Activated T-helper 2 cell treated with anti-CD3 and anti-CD28 coated beads, Interferon-gamma antibody, Interleukin-2, Interleukin-4, amounts not matched to agents 10 μg/mL and 5 μg/mL and 100 μg/mL, durations not matched to agents 14 hours and 24 hours and 36 hours (primary cell): ENCODE measurements around the gene ATP6V1G1. TPM values are rescaled to one million over a fixed set of nuclear protein-coding genes. Genes with fewer than 3 reads are reported as not detected.

Experiments
- DNase-seq: peaks from one replicate; pipeline ENCODE4 v3.0.0; 2021; ENCODE audit warnings: low spot score
- H3K27ac Mint-ChIP-seq: one replicate; pipeline ENCODE4 v1.8.0; 2021; ENCODE audit warnings: mixed read lengths
- H3K27me3 Mint-ChIP-seq: one replicate; pipeline ENCODE4 v1.8.0; 2021; ENCODE audit warnings: low read depth, mixed read lengths
- H3K36me3 Mint-ChIP-seq: one replicate; pipeline ENCODE4 v1.8.0; 2021; ENCODE audit warnings: low read depth, mixed read lengths
- H3K4me1 Mint-ChIP-seq: one replicate; pipeline ENCODE4 v1.8.0; 2021; ENCODE audit warnings: low read depth, mixed read lengths
- H3K4me3 Mint-ChIP-seq: one replicate; pipeline ENCODE4 v1.8.0; 2021; ENCODE audit warnings: low read depth, mild to moderate bottlenecking, moderate library complexity, mixed read lengths
- H3K9me3 Mint-ChIP-seq: one replicate; pipeline ENCODE4 v1.8.0; 2021; ENCODE audit warnings: mixed read lengths
- intact Hi-C: fragments of 100-400 bp; cut with micrococcal nuclease; formaldehyde crosslinking; loops from one replicate; pipeline ENCODE4 v1.15.1; 2023
- total RNA-seq: library from RNA; stranded (reverse); gene quantifications from 2 replicates; pipeline ENCODE4 v1.2.3, GENCODE V29; 2022

Gene ATP6V1G1
- total RNA-seq, 1 donor from 2014 or later, result 48.1 TPM

DNA sequence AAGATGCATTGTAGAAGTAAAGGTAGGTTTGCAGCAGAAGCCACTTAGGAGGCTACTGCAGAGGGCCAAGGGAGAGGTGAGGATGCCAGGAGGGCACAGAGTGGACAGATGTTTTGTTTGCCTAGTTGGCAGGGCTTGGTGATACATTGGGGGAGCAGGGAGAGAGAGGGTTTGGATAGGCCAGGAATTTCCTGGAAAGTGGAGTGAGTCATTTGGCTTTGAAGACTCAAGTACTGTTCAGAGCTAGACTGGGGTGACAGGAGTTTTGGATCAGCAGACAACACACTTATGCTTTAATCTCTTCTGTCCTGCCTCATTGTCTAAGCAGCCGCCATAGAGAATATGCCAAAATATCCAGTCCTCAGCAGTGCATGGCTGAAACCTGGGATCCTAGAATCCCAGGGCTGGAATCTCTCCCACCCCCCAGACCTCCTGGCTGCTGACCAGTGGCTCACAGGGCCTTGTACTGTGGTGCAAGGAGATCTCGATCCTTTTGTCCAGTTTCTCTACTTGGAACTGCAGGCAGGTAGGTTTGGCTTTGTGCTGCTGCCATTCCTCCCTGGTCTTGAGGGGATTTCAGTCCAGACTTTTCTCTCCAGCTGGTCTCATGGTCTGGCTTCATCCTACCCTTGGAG, 34.5 kb downstream of the ATP6V1G1 start:
- Mint-ChIP-seq H3K27me3 (no peaks in the 10 kb centered on the region), H3K36me3 (peaks cover 51% of the 10 kb centered on the region)

DNA sequence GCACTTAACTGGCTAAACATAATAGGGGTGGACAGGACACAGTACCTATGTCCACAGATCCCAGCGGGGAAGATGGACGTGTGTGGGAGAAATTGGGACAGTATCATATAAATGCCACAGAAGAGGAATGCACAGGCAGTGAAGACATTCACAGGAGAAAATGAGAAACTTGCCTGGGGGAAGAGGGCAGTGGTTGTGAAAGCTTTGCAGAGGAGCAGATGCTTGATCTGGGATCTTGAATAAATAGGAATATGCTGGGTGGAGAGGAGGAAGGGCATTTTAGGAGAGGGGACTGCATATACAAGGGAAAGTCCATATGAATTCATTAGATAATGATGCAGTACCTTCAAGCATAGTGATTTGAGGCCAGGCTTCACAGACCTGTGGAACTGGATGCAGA, 37.1 kb downstream of the ATP6V1G1 start:
- Mint-ChIP-seq H3K9me3 (no peaks in the 10 kb centered on the region), H3K36me3 (peaks cover 46% of the 10 kb centered on the region), H3K27me3 (no peaks in the 10 kb centered on the region), H3K27ac (no peak overlapping the region), H3K4me3 (no peak overlapping the region), H3K4me1 (no peaks in the 10 kb centered on the region)
- intact Hi-C loops, result no loop called here
- no peak for DNase-seq

More for the DNA sequence above, 34.5 kb downstream of the ATP6V1G1 start:
- H3K4me3 Mint-ChIP-seq, result no peak overlapping the region
- H3K4me1 Mint-ChIP-seq, result peaks cover 7% of the 10 kb centered on the region
- DNase-seq, result no peak
- intact Hi-C loops, result no loop called here
- no peak overlapping the region for H3K27ac Mint-ChIP-seq
- H3K9me3 Mint-ChIP-seq, result no peaks in the 10 kb centered on the region

DNA sequence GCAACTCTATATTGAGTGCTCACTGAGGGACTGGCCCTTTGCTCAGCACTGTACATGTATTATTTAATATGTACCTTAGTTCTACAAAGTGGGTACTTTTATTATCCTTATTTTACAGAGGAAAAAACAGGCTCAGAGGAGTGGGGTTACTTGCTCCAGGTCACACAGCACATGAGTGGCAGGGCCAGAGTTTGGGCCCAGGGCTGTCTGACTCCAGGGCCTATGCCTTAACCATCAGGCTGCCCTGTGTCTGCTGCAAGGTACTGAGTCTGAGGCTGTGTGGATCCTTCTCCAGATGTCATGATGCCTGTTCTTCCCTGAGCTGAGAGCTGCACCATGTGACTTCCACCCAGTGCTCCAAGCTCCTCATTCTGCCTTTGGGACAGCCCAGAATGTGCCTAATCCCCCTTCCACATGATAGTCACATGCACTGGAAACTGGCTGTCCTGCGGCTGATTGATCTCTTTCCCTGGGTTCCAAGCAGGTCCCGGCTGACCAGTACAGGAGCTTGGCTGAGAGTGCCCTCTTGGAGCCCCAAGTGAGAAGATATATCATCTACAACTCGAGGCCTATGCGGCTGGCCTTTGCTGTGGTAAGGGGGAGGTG, 38.9 kb downstream of the ATP6V1G1 start:
- H3K36me3 Mint-ChIP-seq, result peaks cover 44% of the 10 kb centered on the region
- intact Hi-C loops, result no loop called here

GRCh38 chr9:114627553-114627952, 40.0 kb downstream of the ATP6V1G1 start:
- intact Hi-C loops, result no loop called here

More for the DNA sequence above, 38.9 kb downstream of the ATP6V1G1 start:
- no peaks in the 10 kb centered on the region for H3K4me1 Mint-ChIP-seq
- H3K27ac Mint-ChIP-seq, result no peak overlapping the region
- no peak overlapping the region for H3K4me3 Mint-ChIP-seq
- DNase-seq, result no peak
- no peaks in the 10 kb centered on the region for H3K9me3 Mint-ChIP-seq
- H3K27me3 Mint-ChIP-seq, result no peaks in the 10 kb centered on the region

GRCh38 chr9:114629563-114630090, 42.1 kb downstream of the ATP6V1G1 start:
- Mint-ChIP-seq H3K27me3 (no peaks in the 10 kb centered on the region), H3K36me3 (peaks cover 45% of the 10 kb centered on the region), H3K4me1 (no peaks in the 10 kb centered on the region), H3K4me3 (no peak overlapping the region), H3K27ac (no peak overlapping the region), H3K9me3 (no peaks in the 10 kb centered on the region)
- DNase-seq, result no peak
- intact Hi-C loops, result no loop called here

More at GRCh38 chr9:114627553-114627952, 40.0 kb downstream of the ATP6V1G1 start:
- Mint-ChIP-seq H3K4me1 (no peaks in the 10 kb centered on the region), H3K4me3 (no peak overlapping the region), H3K9me3 (no peaks in the 10 kb centered on the region), H3K27ac (no peak overlapping the region), H3K36me3 (peaks cover 43% of the 10 kb centered on the region), H3K27me3 (no peaks in the 10 kb centered on the region)
- DNase-seq, result no peak

- intact Hi-C loops, result no loop called here
- DNase-seq, result no peak
- no peaks in the 10 kb centered on the region for H3K9me3 Mint-ChIP-seq
- no peak overlapping the region for H3K4me3 Mint-ChIP-seq
- H3K27ac Mint-ChIP-seq, result no peak overlapping the region
- H3K4me1 Mint-ChIP-seq, result no peaks in the 10 kb centered on the region
- peaks cover 41% of the 10 kb centered on the region for H3K36me3 Mint-ChIP-seq
- H3K27me3 Mint-ChIP-seq, result no peaks in the 10 kb centered on the region
Measured at GRCh38 chr9:114631166-114631565, 43.6 kb downstream of the ATP6V1G1 start.

DNA sequence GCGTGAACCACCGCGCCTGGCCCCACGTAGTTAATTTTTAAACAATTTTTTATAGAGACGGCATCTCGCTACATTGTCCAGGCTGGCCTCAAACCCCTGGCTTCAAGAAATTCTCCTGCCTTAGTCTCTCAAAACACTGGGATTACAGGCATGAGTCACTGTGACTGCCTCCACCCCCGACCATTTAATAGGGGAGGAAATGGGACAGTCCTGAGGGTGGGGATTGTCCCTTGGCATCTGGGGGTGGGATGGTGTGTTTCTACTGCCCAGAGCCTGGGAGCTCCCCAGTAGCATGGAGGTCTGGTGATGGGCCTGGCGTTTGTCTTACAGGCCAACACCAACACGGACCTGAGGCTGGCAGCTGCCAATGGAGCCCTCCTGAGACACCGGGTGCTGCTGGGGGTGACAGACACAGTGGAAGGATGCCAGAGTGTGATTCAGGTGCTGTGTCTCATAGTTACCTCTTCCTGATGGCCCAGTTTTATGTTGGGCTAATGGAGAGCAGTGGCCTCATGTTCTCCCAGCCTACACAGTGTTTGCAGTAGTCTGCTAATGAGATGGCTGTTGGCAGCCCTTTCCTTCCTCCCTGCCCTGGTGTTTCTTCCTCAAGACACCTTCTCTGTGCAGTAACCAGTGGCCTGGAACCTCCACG, 46.0 kb downstream of the ATP6V1G1 start:
- DNase-seq, result no peak
- intact Hi-C loops, result no loop called here
- no peaks in the 10 kb centered on the region for H3K9me3 Mint-ChIP-seq
- no peak overlapping the region for H3K27ac Mint-ChIP-seq
- no peaks in the 10 kb centered on the region for H3K4me1 Mint-ChIP-seq
- peaks cover 45% of the 10 kb centered on the region for H3K36me3 Mint-ChIP-seq
- no peak overlapping the region for H3K4me3 Mint-ChIP-seq
- no peaks in the 10 kb centered on the region for H3K27me3 Mint-ChIP-seq

DNA sequence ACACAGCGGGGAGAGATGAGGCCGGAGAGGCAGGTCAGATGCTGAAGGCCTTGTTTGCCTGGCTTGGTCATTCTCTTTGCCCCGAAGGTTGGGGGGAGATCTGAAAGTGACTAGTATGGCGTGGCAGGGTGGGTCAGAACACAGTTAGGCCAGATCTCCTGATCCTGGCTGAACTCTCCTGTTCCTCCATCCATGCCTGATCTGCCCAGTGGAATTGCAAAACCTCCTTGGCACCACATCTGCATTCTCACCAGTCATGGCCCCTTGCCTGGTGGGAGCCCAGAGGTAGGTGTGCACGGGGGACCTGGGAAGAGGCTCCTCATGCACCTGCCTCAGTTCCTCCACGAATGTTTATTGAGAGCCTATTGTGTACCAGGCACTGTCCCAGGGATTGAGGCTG, 46.8 kb downstream of the ATP6V1G1 start:
- no peak for DNase-seq
- H3K27ac Mint-ChIP-seq, result no peak overlapping the region
- peaks cover 44% of the 10 kb centered on the region for H3K36me3 Mint-ChIP-seq
- H3K27me3 Mint-ChIP-seq, result no peaks in the 10 kb centered on the region
- no peaks in the 10 kb centered on the region for H3K4me1 Mint-ChIP-seq
- intact Hi-C loops, result no loop called here
- H3K4me3 Mint-ChIP-seq, result no peak overlapping the region
- H3K9me3 Mint-ChIP-seq, result no peaks in the 10 kb centered on the region

GRCh38 chr9:114638404-114638803, 50.8 kb downstream of the ATP6V1G1 start:
- intact Hi-C loops, result no loop called here
- Mint-ChIP-seq H3K9me3 (no peaks in the 10 kb centered on the region), H3K4me1 (peaks cover 3% of the 10 kb centered on the region), H3K36me3 (peaks cover 37% of the 10 kb centered on the region), H3K4me3 (no peak overlapping the region), H3K27me3 (no peaks in the 10 kb centered on the region), H3K27ac (no peak overlapping the region)
- DNase-seq, result no peak

DNA sequence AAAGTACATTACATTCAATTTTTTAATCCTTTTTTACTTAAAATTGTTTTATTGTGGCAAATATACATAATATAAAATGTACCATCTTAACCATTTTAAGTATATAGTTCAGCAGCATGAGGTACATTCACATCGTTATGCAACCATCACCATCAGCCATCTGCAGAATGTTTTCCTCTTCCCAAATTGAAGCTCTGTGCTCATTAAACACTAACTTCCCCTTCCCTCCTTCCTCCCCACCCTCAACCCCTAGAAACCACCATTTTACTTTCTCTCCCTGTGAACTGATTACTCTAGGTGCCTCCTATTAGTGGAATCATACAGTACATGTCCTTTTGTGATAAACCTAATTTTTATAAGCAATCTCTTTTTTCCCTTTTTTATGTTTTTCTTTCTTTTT, 54.4 kb downstream of the ATP6V1G1 start:
- no peak overlapping the region for H3K27ac Mint-ChIP-seq
- no peak for DNase-seq
- H3K36me3 Mint-ChIP-seq, result peaks cover 63% of the 10 kb centered on the region
- no peak overlapping the region for H3K4me3 Mint-ChIP-seq
- peaks cover 3% of the 10 kb centered on the region for H3K4me1 Mint-ChIP-seq
- no peaks in the 10 kb centered on the region for H3K27me3 Mint-ChIP-seq
- H3K9me3 Mint-ChIP-seq, result no peaks in the 10 kb centered on the region
- intact Hi-C loops, result no loop called here

- Mint-ChIP-seq H3K9me3 (peaks cover 4% of the 10 kb centered on the region), H3K27me3 (no peaks in the 10 kb centered on the region), H3K36me3 (peaks cover 66% of the 10 kb centered on the region), H3K4me1 (peaks cover 3% of the 10 kb centered on the region), H3K4me3 (no peak overlapping the region), H3K27ac (no peak overlapping the region)
- intact Hi-C loops, result no loop called here
- no peak for DNase-seq
Measured at GRCh38 chr9:114643001-114643400, 55.4 kb downstream of the ATP6V1G1 start.

- H3K4me3 Mint-ChIP-seq, result no peak overlapping the region
Measured at GRCh38 chr9:114643896-114644295, 56.3 kb downstream of the ATP6V1G1 start.

More at GRCh38 chr9:114643896-114644295, 56.3 kb downstream of the ATP6V1G1 start:
- DNase-seq, result no peak
- H3K9me3 Mint-ChIP-seq, result peaks cover 4% of the 10 kb centered on the region
- H3K27ac Mint-ChIP-seq, result no peak overlapping the region
- H3K36me3 Mint-ChIP-seq, result peaks cover 66% of the 10 kb centered on the region
- H3K4me1 Mint-ChIP-seq, result peaks cover 3% of the 10 kb centered on the region
- intact Hi-C loops, result no loop called here
- no peaks in the 10 kb centered on the region for H3K27me3 Mint-ChIP-seq
